HepG2 (cell line): ENCODE measurements around the gene ATG4B.

ENCODE experiments used
- CEBPB ChIP-seq: IDR thresholded peaks from 2 replicates; pipeline ENCODE4 v1.6.1; 2011; ENCODE audit warnings: low read depth, low read length, improper control_type of control experiment, borderline replicate concordance
- CHD4 ChIP-seq: fragments of 200-600 bp; sonication (generic); IDR thresholded peaks from 2 replicates; pipeline ENCODE4 v1.7.0; 2017; ENCODE audit warnings: mild to moderate bottlenecking, low read length, borderline replicate concordance
- TF ChIP-seq, protein P1 (sequence below): sonication (generic); formaldehyde crosslinking; IDR thresholded peaks from 2 replicates; pipeline ENCODE4 v1.4.0; 2020; ENCODE audit warnings: mild to moderate bottlenecking, missing genetic modification reagents

DNA sequence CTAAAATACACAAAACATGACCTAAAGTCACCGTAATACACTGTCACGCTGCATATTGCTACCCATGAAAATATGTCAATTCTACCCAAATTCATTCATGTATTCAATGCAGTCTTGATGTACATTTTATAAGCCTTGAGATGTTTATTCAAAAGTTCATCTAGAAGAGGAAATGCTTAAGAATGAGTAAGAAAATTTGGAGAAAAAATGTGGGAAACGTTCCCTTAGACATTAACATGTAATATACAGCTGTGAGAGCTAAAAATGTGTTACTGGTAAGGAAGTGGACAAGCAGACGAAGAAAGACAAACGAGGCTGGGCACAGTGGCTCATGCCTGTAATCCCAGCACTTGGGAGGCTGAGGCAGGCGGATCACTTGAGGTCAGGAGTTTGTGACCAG, 37.9 kb upstream of the ATG4B start:
- TF ChIP-seq CEBPB (no peak), CHD4 (no peak)
- TF ChIP-seq, protein P1, sequence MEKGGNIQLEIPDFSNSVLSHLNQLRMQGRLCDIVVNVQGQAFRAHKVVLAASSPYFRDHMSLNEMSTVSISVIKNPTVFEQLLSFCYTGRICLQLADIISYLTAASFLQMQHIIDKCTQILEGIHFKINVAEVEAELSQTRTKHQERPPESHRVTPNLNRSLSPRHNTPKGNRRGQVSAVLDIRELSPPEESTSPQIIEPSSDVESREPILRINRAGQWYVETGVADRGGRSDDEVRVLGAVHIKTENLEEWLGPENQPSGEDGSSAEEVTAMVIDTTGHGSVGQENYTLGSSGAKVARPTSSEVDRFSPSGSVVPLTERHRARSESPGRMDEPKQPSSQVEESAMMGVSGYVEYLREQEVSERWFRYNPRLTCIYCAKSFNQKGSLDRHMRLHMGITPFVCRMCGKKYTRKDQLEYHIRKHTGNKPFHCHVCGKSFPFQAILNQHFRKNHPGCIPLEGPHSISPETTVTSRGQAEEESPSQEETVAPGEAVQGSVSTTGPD (CRISPR knock-in tag) = no peak
